Cardiac muscle cell (in vitro differentiated cells and primary cell): ENCODE measurements around the gene ORMDL3. TPM values are rescaled to one million over a fixed set of nuclear protein-coding genes. Genes with fewer than 3 reads are reported as not detected.
"Not testable (repeated sequence)": the region's sequence is repeated elsewhere in the genome, so short reads cannot be mapped to it uniquely, and the experiment has no call there.

Experiments
- DNase-seq, 2 donors: peaks; one replicate each; pipeline versions ENCODE4 v3.0.0 to v3.0.0-alpha.2; 2010 to 2017; ENCODE audit warnings: low read depth in 1 of 2, low spot score in 1 of 2
- H3K27ac ChIP-seq: fragments of 200-600 bp; sonication (generic); 2 replicates; pipeline ENCODE4 v1.5.1; 2016
- H3K27me3 ChIP-seq: fragments of 200-600 bp; sonication (generic); 2 replicates; pipeline ENCODE4 v1.6.0; 2016; ENCODE audit warnings: control low read depth
- H3K36me3 ChIP-seq: fragments of 200-600 bp; sonication (generic); 2 replicates; pipeline ENCODE4 v1.5.1; 2016; ENCODE audit warnings: control low read depth
- H3K4me1 ChIP-seq: fragments of 200-600 bp; sonication (generic); 2 replicates; pipeline ENCODE4 v1.8.1; 2017; ENCODE audit warnings: low read depth, mild to moderate bottlenecking, mixed run types
- H3K4me3 ChIP-seq: fragments of 200-600 bp; sonication (generic); 2 replicates; pipeline ENCODE4 v1.5.1; 2016; ENCODE audit warnings: mild to moderate bottlenecking
- H3K9me3 ChIP-seq: fragments of 200-600 bp; sonication (generic); 2 replicates; pipeline ENCODE4 v1.5.1; 2017; ENCODE audit warnings: low read depth, mild to moderate bottlenecking, control low read depth
- CTCF ChIP-seq: IDR thresholded peaks from 2 replicates; pipeline ENCODE4 v1.5.1; 2012; ENCODE audit warnings: low read depth, mild to moderate bottlenecking, low read length
- polyA plus RNA-seq: library from polyadenylated mRNA; unstranded; fragments of >200 nt; fragmentation: Nextera tagmentation; extraction: Ambion mirVana; gene quantifications from 2 replicates; pipeline ENCODE4 v1.2.1, GENCODE V29; 2016
- total RNA-seq: library from RNA; depleted of rRNA; stranded (reverse); fragments of >200 nt; gene quantifications from 2 replicates; pipeline ENCODE4 v1.2.3, GENCODE V29; 2016

The ORMDL3 gene
- total and polyA plus RNA-seq, 2 experiments from 2014 or later: 24.3 to 49.4 TPM

- Histone ChIP-seq H3K27ac (no peak overlapping the region), H3K4me1 (no peaks in the 10 kb centered on the region), H3K27me3 (no peaks in the 10 kb centered on the region), H3K9me3 (no peaks in the 10 kb centered on the region), H3K36me3 (no peaks in the 10 kb centered on the region), H3K4me3 (no peak overlapping the region)
- no peak for TF ChIP-seq CTCF
- no peak for DNase-seq
These were observed 21.6 kb upstream of the ORMDL3 start for GRCh38 chr17:39949028-39949427.

- not testable (repeated sequence) for H3K9me3 ChIP-seq
These were observed 21.1 kb upstream of the ORMDL3 start for GRCh38 chr17:39948489-39948828.

GRCh38 chr17:39946551-39947330 is 19.3 kb upstream of the ORMDL3 start:
- Histone ChIP-seq H3K27ac (no peak overlapping the region), H3K9me3 (no peaks in the 10 kb centered on the region), H3K4me1 (no peaks in the 10 kb centered on the region), H3K36me3 (no peaks in the 10 kb centered on the region), H3K4me3 (no peak overlapping the region), H3K27me3 (no peaks in the 10 kb centered on the region)
- DNase-seq: no peak
- TF ChIP-seq CTCF: no peak

More at GRCh38 chr17:39948489-39948828, 21.1 kb upstream of the ORMDL3 start:
- not testable (repeated sequence) for DNase-seq, H3K27me3 ChIP-seq, H3K4me3 ChIP-seq, H3K36me3 ChIP-seq, H3K27ac ChIP-seq, H3K4me1 ChIP-seq

GRCh38 chr17:39944393-39944711 is 17.0 kb upstream of the ORMDL3 start:
- Histone ChIP-seq H3K4me1 (no peaks in the 10 kb centered on the region), H3K27me3 (no peaks in the 10 kb centered on the region), H3K9me3 (no peaks in the 10 kb centered on the region), H3K27ac (no peak overlapping the region), H3K36me3 (no peaks in the 10 kb centered on the region), H3K4me3 (no peak overlapping the region)
- TF ChIP-seq CTCF: no peak
- DNase-seq: no peak

- TF ChIP-seq CTCF: no peak
- Histone ChIP-seq H3K27ac (no peak overlapping the region), H3K36me3 (no peaks in the 10 kb centered on the region), H3K9me3 (no peaks in the 10 kb centered on the region), H3K27me3 (no peaks in the 10 kb centered on the region), H3K4me3 (no peak overlapping the region), H3K4me1 (no peaks in the 10 kb centered on the region)
- DNase-seq: no peak
These were observed 16.4 kb upstream of the ORMDL3 start for GRCh38 chr17:39943702-39944392.
